Measurements from ENCODE around the gene SLC2A4RG.
"Not testable (repeated sequence)": the region's sequence is repeated elsewhere in the genome, so short reads cannot be mapped to it uniquely, and the experiment has no call there.

Gene SLC2A4RG

DNA sequence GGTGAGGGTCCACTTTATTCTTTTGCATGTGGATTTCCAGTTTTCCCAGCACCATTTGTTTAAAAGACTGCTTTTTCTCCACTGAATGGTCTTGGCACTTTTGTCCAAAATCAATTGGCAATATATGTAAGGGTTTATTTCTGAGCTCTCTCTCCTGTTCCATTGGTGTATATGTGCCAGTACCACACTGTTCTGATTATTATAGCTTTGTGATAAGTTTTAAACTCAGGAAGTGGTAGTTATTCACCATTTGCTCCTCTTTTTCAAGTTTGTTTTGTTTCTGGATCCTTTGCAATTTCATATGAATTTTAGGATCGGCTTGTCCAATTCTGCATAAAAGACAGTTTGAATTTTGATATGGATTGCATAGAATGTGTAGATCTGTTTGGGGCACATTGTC is 27.4 kb upstream of the SLC2A4RG start:
- DNase-seq (ENCODE audit: low spot score): no peak

GRCh38 chr20:63714858-63715257 is 24.7 kb upstream of the SLC2A4RG start:
- no peak for DNase-seq (ENCODE audit: low spot score)

GRCh38 chr20:63718996-63719395 is 20.6 kb upstream of the SLC2A4RG start:
- no peak for DNase-seq (ENCODE audit: low spot score)

- DNase-seq (ENCODE audit: low spot score): not testable (repeated sequence)
Observed at GRCh38 chr20:63722967-63723622, 16.5 kb upstream of the SLC2A4RG start.

DNA sequence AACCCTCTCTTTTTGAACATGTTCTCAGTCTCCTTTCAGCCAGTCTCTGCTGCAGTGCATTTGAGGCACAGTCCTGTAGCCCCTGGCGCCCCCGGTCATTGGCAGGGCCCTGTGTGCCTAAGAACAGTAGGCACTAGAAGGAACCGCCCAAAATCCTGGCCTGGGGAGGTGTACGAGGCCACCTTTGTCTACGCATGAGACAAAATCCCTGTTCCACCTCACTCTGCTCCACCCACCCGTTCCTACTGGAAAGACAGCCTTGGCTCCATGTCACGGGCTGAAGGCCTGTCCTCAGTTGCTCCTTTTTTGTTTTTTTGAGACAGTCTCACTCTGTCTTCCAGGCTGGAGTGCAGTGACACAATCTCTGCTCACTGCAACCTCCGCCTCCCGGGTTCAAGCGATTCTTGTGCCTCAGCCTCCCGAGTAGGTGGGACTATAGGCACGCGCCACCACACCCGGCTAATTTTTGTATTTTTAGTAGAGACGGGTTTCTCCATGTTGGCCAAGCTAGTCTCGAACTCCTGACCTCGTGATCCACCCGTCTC is 9.3 kb upstream of the SLC2A4RG start:
- DNase-seq (ENCODE audit: low spot score): not testable (repeated sequence)

DNA sequence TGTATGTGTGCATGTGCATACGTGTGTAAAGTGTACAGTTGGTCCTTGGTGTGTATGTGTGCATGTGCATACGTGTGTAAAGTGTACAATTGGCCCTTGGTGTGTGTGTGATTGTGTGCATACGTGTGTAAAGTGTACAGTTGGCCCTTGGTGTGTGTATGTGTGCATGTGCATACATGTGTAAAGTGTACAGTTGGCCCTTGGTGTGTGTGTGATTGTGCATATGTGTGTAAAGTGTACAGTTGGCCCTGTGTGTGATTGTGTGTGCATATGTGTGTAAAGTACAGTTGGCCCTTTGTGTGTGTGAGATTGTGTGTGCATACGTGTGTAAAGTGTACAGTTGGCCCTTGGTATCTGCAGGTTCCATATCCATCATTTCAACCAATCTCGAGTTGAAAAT is 8.2 kb upstream of the SLC2A4RG start:
- no peak for DNase-seq (ENCODE audit: low spot score)

DNA sequence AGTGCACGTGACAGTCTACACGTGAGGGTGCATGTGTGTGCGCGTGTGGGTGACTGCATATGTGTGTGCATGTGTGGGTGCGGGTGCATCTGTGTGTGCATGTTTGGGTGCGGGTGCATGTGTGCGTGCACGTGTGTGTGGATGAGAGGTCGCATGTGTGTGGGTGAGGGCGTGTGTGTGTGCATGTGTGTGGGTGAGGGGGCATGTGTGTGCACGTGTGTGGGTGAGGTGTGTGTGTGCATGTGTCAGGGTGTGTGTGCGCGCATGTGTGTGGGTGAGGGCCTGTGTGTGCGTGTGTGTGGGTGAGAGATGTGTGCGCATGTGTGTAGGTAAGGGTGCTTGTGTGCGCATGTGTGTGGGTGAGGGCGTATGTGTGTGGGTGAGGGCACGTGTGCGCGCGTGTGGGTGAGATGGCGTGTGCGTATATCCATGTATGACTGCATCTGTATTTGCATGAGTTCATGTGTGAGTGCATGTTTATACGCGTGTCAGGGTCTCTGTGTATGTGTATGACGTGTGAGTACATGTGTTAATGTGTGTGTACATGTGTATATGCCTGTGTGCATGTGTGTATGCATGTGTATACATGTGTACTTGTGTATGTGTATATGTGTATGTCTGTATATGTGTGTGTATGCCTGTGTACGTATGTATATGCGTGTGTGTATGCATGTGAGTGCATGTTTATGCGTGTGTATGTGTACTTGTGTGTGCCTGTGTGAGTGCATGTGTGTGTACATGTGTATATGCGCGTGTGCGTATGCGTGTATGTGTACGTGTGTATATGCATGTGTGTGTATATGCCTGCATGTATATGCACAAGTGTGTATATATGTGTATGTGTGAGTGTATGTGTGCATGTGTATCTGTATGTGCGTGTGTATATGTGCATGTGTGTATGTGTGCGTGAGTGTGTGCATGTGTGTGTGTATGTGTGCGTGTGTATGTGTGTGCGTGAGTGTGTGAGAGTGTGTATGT is 7.2 kb upstream of the SLC2A4RG start:
- no peak for DNase-seq (ENCODE audit: low spot score)

DNA sequence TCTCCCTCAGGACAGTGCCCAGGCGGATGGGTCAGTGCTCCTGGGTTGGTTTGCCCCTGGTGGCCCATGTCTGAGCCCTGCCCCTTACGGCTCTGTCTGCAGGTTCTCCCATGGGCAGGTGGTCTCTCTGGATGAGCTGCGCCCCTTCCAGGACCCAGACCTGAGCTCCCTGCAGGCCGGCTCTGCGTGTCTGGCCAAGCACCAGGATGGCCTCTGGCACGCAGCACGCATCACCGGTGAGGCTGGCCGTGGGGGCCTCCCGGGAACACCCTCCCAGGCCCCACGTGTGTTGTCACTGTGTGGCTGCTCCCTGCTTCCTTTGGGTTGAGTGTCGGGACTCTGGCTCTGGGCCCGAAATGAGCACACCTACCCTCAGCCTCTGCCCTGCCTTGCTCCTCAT is 6.5 kb upstream of the SLC2A4RG start:
- no peak for DNase-seq (ENCODE audit: low spot score)

DNA sequence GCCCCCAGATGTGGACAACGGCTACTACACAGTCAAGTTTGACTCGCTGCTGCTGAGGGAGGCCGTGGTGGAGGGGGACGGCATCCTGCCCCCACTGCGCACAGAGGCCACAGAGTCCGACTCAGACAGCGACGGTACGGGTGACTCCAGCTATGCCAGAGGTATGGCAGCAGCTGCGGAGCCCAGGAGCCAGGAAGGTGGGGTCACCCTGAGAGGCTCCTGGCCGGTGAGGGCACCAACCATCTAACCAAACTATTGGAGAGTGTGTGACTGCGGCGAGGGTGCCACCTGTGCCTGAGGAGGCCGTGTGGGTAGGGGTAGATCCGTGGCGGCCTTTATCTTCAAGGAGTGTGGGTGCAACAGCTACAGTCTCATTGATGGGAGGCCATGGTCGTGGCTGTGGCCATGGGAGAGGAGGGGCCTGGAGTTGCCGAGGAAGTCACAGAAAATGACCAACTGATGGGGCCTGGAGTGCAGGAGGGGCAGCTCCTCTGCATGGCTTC is 5.9 kb upstream of the SLC2A4RG start:
- DNase-seq (ENCODE audit: low spot score): no peak

DNA sequence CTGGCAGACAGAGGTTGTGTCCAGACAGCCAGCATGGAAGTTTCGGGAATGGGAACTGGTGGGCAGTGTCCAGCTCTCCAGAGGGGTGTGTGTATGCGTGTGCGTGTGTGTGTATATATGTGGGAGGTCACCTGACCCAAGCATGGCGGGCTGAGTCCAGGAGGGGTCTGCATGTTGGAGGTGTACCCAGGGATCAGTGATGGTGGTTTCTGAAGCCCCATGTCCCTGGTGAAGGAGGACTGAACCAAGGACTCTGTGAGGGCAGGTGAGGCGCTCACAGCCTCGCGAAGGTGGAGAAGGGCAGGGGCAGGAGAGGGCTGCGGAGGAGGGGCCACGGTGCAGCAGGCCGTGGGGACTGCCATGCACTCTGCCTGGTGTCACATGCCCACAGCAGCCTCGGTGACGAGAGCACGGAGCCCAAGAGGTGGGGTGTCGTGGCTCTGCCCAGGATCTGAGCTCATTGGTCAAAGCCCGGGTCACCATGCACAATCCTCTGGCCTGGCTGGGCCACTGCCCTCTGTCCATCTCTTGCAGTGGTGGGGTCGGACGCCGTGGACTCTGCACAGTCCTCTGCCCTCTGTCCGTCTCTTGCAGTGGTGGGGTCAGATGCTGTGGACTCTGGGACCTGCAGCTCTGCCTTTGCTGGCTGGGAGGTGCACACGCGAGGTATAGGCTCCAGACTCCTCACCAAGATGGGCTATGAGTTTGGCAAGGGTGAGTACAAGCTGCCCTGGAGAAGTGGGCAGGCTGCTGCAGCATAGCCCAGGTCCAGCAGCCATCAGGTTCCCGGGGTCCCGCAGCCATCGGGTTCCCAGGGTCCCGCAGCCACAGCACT is 5.2 kb upstream of the SLC2A4RG start:
- DNase-seq (ENCODE audit: low spot score): no peak

- no peak for DNase-seq (ENCODE audit: low spot score)
Observed at GRCh38 chr20:63734946-63735858, 4.4 kb upstream of the SLC2A4RG start.

DNA sequence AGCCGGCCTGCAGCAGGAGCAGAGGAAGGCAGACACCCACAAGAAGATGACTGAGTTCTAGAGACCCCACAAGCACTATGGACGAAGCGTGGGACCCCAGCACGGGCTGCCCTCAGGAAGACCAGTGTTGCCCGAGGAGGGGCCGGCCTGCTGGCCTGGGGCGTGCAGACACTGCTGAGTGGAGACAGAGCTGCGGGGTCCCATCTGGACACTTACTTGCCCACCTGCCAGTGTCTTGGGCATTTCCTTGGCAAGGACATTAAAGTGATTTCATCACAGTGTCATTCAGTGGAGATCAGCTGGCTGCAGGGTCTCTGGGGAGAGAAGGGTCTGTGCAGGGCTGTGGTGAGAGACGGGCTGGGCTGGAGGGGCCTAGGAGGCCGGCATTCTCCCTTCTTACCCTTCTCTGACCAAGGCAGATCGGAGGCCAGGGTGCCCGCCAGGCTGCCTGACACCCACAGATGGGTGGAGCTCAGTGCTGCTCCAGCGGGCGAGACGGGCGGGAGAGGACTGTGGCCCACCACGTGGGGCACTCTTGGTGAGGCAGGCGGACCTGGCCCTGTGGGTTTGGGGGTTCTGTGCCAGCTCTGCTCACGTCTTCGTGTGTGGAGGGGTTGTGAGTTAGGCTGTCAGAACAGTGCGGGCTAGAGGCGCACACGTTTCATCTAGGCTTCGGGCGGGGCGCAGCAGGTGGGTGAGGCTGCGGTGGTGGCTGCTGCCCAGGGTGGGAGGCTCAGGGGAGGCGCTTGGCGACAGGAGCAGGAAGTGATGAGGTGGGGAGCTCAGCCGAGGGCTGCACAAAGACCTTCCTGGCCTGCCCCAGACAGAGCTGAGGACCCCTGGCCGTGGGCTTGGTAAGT is 3.5 kb upstream of the SLC2A4RG start, which contains the start of gene LIME1:
TSS of gene LIME1 (plus strand) at position 806 of the 860 bp plus-strand sequence. CDS start 886 bp downstream, outside the sequence.
- peak; percentile 20 for DNase-seq (ENCODE audit: low spot score)

DNA sequence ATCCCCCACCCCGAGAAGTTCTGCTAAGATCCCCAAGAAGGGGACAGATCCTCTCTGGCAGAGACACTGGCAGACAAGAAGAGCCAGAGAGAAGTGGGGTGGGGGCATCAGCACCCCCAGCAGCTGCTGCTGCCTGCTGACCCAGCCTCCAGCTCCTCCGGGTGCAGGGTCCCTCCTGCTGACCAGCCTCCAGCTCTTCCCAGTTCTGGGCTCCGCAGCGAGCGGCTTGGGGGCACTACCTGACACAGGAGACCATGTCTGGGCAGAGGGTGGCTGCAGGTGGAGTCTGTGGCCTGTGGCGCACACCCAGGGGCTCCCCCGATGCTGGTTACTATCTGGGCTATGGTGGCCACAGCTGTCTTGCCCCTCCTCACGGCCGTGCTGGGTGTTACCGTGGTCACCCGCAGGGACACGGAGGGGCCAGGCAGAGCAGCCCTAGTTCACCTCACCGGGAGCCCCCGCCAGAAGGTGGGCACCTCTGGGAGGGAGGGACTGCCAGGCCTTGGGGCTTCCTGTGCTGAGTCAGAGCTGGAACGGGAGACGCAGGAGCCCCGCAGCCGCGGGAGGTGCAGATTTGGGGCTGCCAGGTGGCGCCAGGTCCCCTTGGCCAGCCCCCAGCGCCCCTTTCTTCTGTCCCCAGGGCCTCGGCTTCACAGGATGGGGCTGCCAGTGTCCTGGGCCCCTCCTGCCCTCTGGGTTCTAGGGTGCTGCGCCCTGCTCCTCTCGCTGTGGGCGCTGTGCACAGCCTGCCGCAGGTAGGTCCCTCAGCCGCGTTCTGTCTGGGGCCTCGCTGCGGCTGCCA is 2.5 kb upstream of the SLC2A4RG start:
- DNase-seq (ENCODE audit: low spot score): peak; percentile 14

DNA sequence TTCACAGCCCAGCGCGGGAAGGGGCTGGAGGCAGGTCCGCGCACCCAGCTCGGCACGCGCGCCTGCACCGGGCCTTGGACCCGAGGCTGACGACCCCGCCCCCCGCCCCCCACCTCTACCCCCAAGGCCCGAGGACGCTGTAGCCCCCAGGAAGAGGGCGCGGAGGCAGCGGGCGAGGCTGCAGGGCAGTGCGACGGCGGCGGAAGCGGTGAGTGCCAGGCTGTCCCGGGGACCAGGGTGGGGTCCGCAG is 2.0 kb upstream of the SLC2A4RG start:
- peak; percentile 13 for DNase-seq (ENCODE audit: low spot score)

DNA sequence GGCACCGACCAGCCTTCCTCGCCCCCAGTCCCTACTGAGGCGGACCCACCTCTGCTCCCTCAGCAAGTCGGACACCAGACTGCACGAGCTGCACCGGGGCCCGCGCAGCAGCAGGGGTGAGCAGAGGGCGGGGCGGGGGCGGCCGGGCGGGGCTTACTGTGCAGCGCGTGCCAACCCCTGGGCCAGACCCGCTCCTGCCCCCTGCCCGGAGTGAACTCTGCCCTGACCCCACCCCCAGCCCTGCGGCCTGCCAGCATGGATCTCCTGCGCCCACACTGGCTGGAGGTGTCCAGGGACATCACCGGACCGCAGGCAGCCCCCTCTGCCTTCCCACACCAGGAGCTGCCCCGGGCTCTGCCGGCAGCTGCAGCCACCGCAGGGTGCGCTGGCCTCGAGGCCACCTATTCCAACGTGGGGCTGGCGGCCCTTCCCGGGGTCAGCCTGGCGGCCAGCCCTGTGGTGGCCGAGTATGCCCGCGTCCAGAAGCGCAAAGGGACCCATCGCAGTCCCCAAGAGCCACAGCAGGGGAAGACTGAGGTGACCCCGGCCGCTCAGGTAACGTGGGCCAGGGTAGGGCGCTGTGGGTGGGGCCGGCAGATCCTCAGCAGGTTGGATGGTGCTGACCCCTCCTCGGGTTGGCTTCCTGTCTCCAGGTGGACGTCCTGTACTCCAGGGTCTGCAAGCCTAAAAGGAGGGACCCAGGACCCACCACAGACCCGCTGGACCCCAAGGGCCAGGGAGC is 1.5 kb upstream of the SLC2A4RG start:
- DNase-seq (ENCODE audit: low spot score): peak; percentile 23

DNA sequence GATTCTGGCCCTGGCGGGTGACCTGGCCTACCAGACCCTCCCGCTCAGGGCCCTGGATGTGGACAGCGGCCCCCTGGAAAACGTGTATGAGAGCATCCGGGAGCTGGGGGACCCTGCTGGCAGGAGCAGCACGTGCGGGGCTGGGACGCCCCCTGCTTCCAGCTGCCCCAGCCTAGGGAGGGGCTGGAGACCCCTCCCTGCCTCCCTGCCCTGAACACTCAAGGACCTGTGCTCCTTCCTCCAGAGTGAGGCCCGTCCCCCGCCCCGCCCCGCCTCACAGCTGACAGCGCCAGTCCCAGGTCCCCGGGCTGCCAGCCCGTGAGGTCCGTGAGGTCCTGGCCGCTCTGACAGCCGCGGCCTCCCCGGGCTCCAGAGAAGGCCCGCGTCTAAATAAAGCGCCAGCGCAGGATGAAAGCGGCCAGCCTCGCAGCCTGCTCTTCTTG is 868 bp upstream of the SLC2A4RG start:
- DNase-seq (ENCODE audit: low spot score): peak; percentile 69

DNA sequence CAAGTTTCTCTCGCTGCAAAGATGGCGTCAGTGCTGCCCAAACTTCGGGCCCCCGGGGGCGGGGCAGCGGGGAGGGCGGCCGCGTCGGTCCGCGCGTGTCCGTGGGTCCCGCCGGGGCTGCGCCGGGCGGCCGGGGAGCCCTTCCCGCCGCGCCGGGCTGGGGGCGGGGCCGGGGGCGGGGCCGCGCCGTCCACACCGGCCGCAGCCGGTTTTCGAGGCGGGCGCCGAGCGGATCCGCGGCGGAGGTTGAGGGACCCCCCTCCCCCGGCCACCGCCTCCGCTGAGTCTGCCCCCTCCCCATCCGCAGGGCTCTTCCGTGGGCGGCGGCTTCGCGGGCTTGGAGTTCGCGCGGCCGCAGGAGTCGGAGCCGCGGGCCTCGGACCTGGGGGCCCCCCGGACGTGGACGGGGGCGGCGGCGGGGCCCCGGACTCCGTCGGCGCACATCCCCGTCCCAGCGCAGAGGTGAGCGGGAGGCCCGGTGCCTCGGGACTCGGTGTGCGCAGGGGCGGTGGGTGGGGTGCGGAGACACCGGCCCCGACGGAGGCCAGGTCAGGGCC is 572 bp downstream of the SLC2A4RG start:
- no peak for DNase-seq (ENCODE audit: low spot score)

All from SK-N-DZ (cell line).